ENCODE results near the gene TRIM23. TPM values are rescaled to one million over a fixed set of nuclear protein-coding genes. Genes with fewer than 3 reads are reported as not detected.

The TRIM23 gene
- 33.4 and 34.1 TPM in 2 replicates for total RNA-seq

GRCh38 chr5:65624025-65624570 is at the start of gene TRIM23:
TSS of gene TRIM23 (minus strand) at chr5:65624333. CDS start at chr5:65624274, 59 bp downstream.

DNA sequence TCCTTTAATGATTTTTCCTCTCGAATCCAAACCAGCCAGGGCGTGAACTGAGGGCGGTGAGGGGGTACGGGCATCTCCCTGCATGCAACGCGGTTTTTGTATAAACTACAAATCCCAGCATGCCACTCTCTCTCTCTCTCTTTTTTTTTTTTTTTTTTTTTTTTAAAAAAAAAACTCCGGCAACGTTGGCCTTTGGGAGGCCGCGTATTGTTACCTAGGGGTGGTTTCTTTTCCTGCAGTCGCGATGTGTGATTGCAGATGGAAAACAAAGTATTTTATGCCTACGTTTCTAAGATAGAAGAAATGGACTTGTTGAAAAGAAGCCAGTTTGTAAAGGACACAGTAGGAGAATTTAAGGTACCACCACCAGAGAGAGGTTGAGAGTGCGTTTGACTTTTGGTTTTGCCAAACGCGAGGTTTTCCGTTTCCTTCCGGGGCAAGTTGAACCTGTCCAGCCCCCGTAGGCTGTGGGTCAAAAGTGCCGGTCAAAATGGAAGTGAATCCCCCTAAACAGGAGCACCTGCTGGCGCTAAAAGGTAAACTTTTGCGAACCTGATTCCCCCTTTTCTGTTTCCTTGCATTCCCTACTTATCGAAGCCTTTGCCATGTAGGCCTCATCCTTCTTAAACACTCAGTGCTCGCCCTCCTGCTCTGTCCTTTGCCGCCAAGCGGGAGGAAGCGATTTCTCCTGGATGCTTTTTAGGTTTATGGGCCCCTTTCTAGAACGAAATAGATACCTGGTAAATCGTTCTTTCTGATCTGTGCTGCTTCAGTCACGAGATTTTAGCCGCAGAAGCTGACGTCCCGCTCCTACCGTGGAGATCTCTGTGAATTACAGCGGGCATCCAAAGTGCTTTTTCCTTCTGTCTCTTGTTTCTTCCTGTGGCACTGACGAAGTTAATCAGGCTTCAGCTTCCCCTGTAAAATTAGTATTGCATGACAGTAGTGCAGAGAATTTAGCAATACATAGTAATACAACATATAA is 730 bp upstream of the TRIM23 start, which contains the start of the genes SHLD3 and TRAPPC13:
TSS of gene SHLD3 (plus strand) at position 457 of the 985 bp plus-strand sequence. CDS start 4,561 bp downstream, outside the sequence.
TSS of gene TRAPPC13 (plus strand) at position 457 of the 985 bp plus-strand sequence. CDS start at position 491, 34 bp downstream.

DNA sequence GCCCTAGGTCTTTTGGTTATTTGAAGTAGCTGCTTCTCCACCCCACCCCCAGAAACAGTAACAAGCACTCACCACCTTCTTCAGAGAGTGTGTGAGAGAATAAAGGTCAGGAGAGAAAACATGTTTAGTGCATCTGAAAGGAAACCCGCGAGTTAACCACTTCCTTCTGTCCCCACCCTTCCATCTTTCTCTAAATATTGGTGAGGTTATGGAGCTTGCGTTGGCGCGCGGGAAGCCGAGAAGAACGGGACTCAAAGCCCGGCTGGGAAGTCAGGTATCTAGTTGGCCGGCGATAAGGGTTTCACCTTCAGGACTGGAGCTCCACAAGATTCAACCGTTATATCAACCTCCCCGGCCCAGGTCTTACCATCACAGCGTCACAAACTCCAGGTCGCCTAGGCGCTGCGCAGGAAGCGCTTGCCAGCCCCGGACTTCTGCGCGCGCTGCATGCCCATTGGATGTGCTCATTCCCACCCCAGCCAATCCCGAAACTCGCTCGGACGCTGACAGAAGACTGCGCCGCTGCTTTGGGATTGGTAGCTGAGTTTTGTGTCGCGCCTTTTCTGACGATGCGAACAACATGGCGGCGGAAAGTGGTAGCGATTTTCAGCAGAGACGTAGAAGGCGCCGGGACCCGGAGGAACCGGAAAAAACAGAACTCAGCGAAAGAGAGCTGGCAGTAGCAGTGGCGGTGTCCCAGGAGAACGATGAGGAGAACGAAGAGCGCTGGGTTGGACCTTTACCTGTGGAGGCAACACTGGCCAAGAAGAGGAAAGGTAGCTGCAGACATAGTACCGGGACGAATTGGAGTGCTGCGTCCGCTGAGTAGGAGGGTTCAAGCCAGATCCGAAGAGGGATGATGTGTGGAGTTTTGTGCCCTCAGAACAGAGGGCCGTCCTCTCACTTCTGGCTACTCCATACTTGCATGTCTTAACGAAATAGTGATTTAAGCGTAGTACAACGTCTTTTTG is 61.1 kb downstream of the TRIM23 start, which contains the start of the genes CENPK and PPWD1:
TSS of gene CENPK (minus strand) at position 438 of the 971 bp plus-strand sequence. CDS start 8,261 bp downstream, outside the sequence.
TSS of gene PPWD1 (plus strand) at position 566 of the 971 bp plus-strand sequence. CDS start at position 581, 15 bp downstream.

Other genes starting within 250 kb of the TRIM23 start
- 23.5 and 35.9 TPM in 2 replicates for gene ADAMTS6, start 142.4 kb downstream of the TRIM23 start, total RNA-seq
- 14.9 and 15.2 TPM in 2 replicates for gene CENPK, start 61.2 kb downstream of the TRIM23 start, total RNA-seq
- 33.8 and 44.0 TPM in 2 replicates for gene PPWD1, start 61.0 kb downstream of the TRIM23 start, total RNA-seq
- gene SHLD3, start 694 bp upstream of the TRIM23 start, total RNA-seq = 3.0 and 3.2 TPM in 2 replicates
- 29.6 and 35.2 TPM in 2 replicates for gene TRAPPC13, start 694 bp upstream of the TRIM23 start, total RNA-seq
- gene SGTB, start 97.8 kb upstream of the TRIM23 start, total RNA-seq = 11.8 and 13.6 TPM in 2 replicates
- gene NLN, start 97.9 kb upstream of the TRIM23 start, total RNA-seq = 19.8 and 22.3 TPM in 2 replicates

Data from aortic smooth muscle cell (primary cell).